Esophagus mucosa (tissue), 1 donor: Measurements from ENCODE around the gene SPZ1. TPM values are rescaled to one million over a fixed set of nuclear protein-coding genes. Genes with fewer than 3 reads are reported as not detected.
A peak's percentile ranks its signal among the peaks of the same experiment; 100 is the strongest.
"Not testable (repeated sequence)": the region's sequence is repeated elsewhere in the genome, so short reads cannot be mapped to it uniquely, and the experiment has no call there.

Experiments
- ATAC-seq: fragments of 200-7000 bp; cut with Tn5 transposase; one replicate; pipeline ENCODE4 v1.9.1; 2020
- total RNA-seq: library from RNA; stranded (reverse); gene quantifications from one replicate; pipeline ENCODE4 v1.2.4, GENCODE V29; 2023
- donor health status: DM: yes; HTN: yes; CAD: no.

Gene SPZ1
- total RNA-seq, 1 donor from 2014 or later, result not detected

- ATAC-seq, result no peak
Observed at GRCh38 chr5:80339116-80339515, 19.3 kb downstream of the SPZ1 start.

DNA sequence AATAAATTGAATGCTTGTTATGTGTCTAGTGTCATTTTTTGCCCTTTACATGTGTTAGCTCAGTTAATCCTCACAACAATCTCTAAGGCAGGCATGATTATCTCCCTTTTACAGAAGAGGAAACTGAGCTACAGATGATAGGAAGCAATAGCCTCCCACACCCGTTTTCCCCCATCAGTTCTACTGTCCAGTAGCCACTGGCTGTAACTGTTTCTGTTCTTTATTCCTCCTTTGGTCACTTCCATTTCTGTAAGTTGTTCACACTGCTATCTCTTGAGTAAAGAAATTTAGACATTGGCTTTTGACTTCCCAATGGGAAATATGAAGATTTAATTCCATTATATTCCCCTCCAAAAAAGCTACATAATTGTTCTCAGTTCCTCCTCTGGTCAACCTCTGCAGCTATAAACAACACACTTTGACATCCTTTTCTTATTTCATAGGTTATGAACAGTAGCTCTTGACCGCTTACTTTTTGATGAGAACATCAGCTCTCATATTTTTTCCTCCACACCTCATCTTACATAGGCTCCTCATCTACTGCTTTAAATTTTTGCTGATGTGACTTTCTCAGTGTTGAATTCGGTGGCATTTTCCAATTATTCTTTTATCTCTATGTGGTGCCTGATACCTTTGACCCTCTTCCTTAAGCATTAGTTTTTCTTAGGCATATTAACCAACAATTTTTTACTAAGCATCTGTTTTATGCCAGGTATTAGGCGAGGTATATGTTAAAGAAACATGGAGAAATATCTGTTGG is 21.4 kb downstream of the SPZ1 start:
- no peak for ATAC-seq

- ATAC-seq, result no peak
Observed at GRCh38 chr5:80343067-80343466, 23.3 kb downstream of the SPZ1 start.

GRCh38 chr5:80346055-80346454 is 26.3 kb downstream of the SPZ1 start:
- ATAC-seq, result peak; percentile 20

DNA sequence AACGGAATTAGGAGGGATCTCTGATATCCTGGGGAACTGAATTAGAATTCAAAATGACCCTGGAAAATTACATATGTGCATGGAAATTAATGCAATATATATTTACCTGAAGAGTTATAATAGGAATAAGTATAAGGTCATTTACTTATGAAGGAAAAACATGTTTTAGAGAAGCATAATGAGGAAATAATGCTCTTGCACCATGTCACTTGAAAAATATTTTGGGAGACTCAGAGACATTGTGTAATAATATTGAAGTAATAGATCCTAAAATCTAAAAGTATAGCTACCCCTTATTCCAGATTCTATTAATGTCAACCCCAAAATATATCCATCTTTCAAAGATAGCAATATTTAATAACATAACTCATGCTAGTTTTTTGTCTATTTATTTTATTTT is 28.4 kb downstream of the SPZ1 start:
- ATAC-seq, result no peak

DNA sequence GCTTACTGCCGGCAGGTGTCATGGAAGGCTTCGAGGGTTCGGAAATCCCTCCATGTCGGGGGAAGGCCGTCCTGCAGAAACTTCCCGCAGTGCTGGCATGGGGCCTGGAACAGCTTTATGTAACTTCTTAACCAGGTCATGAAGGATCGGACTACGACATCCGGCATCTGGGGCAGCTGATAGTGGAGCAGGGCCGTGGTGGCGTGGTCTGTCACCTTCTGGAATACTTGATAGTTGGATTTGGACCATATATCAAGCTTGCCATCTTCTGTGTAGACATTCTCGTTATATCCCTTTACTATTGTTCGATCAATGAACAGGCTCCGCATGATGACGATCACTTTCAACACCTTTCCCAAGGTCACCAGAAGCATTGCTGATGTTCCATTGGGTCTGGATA is 31.2 kb downstream of the SPZ1 start:
- ATAC-seq, result not testable (repeated sequence)

- ATAC-seq, result no peak
Observed at GRCh38 chr5:80355686-80356085, 35.9 kb downstream of the SPZ1 start.

DNA sequence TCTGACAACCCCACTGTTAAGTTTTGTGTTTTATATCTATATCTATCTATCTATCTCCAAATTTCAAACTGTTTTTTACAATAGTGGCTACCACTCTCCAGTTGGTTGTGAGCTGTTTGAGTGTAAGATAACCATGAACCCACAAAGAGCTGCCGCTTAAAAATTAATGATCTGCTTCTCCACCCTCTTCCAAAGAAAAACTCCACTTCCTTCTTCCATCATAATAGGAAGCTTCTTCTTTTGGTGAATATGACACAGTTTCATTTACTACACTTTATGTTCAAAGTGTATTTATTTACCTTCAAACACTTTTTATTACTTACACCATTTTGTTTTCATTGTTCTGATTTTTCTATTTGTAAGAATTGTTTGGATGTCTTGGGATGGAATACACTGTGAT is 37.9 kb downstream of the SPZ1 start:
- no peak for ATAC-seq

DNA sequence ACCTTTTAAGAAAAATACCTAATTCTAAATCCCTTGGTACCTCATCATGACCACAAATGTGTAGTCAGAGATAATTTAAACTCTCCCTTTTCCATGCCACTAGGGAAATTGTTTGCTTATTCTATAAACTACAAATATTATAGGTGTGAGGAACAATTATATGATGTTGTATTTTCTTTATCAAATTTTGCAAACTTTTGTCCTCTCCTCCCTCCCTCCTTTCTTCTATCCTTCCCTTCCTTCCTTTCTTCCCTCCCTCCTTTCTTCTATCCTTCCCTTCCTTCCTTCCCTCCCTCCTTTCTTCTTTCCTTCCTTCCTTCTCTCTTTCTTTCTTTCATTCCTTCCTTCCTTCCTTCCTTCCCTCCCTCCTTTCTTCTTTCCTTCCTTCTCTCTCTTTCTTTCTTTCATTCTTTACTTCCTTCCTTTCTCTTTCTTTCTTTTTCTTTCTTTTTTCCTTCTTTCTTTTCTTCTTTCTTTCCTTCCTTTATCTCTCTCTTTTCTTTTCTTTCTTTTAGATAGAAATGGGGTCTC is 41.2 kb downstream of the SPZ1 start:
- no peak for ATAC-seq

GRCh38 chr5:80364892-80365291 is 45.1 kb downstream of the SPZ1 start:
- ATAC-seq, result no peak

GRCh38 chr5:80368661-80369480 is 49.1 kb downstream of the SPZ1 start:
- ATAC-seq, result no peak

DNA sequence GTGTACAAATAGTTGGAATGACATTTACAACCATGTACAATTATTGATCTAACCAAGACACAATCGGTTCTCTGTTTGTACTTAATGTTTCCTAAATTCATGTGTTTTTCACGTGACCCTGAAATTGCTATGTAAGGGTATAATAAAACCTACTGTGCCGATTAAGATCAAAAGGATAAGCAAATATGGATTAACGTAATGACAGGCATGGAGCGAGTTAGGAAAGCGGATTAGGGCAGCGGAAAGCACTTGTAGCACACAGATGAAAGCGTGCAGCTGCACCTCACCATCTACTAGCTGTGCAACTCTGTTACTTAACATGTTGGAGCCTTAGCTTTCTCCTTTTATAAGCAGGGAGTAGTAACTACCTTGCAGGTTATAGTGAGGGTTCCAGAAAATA is 49.7 kb downstream of the SPZ1 start:
- ATAC-seq, result no peak

DNA sequence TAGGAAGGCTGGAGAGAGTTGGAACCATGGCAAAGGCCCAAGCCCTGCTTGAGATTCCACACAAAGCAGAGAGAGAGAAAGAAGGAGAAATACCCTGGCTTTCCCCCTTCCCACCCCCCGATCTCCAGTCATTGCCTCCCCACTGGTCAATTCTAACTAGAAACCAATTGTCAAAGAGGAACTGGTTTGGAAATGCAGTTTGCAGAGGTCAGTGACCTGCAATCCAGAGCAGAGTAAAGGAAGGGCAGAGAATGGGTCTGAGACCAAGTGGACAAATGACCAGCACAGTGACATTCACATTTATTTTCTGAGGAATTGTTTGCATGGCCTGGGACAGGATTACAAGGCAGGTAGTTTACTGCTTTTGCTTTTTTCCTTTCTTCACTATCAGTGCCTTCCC is 50.6 kb downstream of the SPZ1 start:
- ATAC-seq, result no peak

Other genes with a start within 250 kb of the SPZ1 start
- 71.3 TPM for gene SERINC5, start 64.0 kb upstream of the SPZ1 start, total RNA-seq
- gene ZFYVE16, start 88.1 kb downstream of the SPZ1 start, total RNA-seq, result 21.4 TPM
- gene FAM151B, start 168.1 kb downstream of the SPZ1 start, total RNA-seq, result 1.3 TPM